NCI-H748 (cell line): ENCODE data around the gene LSM3.
"Not testable (repeated sequence)": the region's sequence is repeated elsewhere in the genome, so short reads cannot be mapped to it uniquely, and the experiment has no call there.

ENCODE experiments used
- DNase-seq: peaks from one replicate; lab custom pipeline; 2025; ENCODE audit not compliant: unreplicated experiment; lab: John Stamatoyannopoulos, UW

Gene LSM3

GRCh38 chr3:14216257-14217048 lies 37.8 kb downstream of the LSM3 start:
- DNase-seq: peak; percentile 28

DNA sequence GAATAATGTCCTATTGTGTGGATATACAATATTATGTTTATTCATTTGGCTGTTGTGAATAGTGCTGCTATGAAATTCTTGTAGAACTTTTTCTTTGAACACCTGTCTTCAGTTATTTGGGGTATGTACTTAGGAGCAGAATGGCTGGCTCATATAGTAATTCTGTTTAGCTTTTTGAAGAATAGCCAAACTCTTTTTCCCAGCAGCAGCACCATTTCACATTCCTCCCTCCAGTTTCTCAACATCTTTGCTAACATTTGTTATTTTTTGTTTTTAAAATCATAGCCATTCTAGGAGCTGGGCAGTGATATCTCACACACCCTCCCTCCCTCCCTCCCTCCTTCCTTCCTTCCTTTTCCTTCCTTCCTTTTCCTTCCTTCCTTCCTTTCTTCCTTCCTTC lies 39.7 kb downstream of the LSM3 start:
- DNase-seq: no peak

DNA sequence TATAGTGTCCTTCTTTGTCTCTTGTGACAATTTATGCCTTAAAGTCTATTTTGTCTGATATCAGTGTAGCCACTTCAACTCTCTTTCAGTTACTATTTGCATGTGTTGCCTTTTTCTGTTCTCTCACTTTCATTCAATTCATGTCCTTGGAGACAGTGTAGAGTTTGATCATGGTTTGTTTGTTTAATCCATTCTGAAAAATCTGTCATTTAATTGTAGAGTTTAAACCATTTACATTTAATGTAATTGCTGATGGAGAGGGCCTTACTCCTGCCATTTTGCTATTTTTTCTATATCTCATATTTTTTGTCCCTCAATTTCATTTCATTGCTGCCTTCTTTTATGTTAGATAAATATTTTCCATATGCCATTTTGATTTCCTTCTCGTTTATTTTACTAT lies 42.3 kb downstream of the LSM3 start:
- DNase-seq: no peak

GRCh38 chr3:14221902-14222301 lies 43.3 kb downstream of the LSM3 start:
- DNase-seq: no peak

DNA sequence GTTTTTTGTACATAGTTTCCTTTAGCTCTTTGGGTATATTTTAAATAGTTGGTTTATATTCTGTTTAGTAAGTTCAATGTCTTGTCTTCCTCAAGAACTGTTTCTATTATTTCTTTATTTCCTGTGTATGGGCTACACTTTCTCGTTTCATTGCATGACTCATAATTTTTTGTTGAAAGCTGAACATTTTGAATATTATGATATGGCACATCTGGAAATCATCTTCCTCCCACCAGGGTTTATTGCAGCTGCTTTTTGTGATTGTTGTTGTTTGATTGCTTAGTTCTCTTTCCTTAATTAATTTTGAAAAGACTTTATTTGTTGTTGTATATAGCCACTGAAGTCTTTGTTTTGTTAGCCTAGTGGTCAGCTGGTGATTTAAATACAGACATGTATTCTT lies 43.8 kb downstream of the LSM3 start:
- DNase-seq: no peak

DNA sequence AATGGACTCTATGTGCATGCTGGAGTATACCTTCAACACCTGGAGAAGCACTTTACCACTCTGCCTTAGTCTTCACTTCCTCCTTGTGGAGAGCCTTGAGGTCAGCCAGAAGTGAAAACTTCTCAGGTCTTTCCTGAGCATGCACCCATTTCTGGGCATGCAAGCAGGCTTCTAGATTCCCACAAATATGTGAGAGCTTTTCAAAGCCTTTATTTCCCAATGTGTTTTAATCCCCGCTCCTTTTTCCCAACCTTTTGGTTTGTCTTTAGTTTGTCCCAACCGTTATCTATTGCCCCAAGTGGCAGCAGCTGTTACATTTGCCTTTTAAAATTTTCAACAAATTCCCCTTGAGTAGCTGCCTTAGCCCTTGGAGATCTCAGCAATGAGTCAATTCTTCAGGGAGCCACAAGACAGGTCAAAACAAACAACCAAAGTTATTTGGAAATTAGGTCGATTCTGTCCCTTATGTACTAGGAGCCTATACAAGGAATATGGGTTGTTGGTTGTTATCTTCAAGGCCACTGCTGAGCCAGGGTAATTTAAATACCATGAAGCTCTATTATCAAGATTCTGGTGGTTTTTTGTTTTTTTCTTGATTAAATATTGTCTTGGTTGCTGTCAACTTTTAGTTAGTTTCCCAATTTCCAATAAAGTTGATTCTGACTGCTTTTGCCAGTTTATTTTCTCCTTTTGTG lies 44.4 kb downstream of the LSM3 start:
- no peak for DNase-seq

- DNase-seq: no peak
These were observed 45.0 kb downstream of the LSM3 start for GRCh38 chr3:14223595-14223994.

DNA sequence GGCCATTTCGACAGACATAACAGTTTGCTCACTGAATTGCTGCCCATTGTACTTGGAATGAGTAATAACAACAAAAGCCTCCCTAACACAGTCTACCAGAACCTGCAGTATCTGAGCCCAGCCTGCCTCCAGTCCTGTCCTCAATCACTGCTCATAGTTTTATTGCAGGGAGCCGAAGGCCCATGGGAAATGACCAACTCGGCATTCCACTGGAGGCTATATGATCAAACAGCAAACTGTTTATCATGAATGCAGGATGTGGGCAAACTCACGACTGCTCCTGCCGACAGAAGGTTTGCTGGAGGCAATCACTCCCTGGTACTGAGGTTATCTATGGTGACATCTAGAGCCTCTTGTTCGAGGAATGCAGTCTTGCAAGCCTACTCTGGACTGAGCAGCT lies 46.3 kb downstream of the LSM3 start:
- DNase-seq: no peak

DNA sequence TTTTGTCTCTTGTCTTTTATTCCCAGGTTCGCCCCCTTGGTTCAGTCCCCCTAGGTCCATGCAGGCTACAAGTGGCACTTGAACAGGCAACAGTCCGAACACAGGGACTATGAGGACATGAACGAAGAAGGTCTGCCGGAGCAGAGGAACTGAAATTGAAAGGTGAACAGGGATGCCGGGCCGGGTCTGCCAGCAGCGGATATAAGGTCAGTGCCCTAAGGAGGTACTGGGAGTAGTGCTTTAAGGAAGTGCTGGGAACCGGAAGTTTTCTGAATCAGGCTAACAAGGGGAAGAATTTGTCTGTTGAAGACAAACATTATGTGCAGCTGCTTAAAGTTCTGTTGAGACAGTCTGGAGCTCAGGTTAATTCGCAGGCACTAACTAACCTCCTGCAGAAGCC lies 46.8 kb downstream of the LSM3 start:
- no peak for DNase-seq

DNA sequence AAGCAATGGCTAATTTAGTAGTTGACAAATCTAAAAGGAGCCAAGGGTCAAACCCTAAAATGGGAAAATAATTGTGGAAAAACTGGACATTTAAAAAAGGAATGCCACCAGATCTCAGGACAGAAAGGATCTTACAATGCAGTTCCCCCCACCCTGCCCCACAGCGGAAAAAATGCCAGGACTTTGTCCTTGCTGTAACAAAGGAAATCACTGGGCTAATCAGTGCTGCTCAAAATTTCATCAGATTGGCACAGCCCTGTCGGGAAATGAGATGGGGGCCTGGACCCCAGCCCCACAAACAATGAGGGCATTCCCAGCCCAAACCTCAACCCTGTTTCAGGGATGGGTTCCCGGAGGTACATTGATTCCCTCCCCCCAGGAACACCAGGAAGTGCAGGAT lies 47.7 kb downstream of the LSM3 start:
- not testable (repeated sequence) for DNase-seq

DNA sequence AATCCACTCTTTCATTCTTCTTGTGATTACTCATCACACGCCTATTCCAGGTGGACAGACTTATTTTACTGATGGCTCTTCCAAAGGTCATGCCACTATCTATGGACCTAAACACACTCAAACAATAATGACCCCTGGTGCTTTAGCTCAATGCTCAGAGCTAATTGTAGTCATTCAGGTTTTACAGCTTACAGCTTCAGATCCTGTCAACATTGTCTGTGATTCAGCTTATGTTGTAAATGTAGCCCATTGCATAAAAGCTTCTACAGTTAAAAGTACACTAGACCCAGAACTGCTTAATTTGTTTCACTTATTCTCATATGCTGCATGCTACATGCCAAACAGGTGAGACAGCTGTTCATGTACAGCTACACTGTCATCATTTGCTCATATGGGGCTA lies 49.2 kb downstream of the LSM3 start:
- DNase-seq: peak; percentile 89

- DNase-seq: no peak
These were observed 50.3 kb downstream of the LSM3 start for GRCh38 chr3:14228681-14229470.

DNA sequence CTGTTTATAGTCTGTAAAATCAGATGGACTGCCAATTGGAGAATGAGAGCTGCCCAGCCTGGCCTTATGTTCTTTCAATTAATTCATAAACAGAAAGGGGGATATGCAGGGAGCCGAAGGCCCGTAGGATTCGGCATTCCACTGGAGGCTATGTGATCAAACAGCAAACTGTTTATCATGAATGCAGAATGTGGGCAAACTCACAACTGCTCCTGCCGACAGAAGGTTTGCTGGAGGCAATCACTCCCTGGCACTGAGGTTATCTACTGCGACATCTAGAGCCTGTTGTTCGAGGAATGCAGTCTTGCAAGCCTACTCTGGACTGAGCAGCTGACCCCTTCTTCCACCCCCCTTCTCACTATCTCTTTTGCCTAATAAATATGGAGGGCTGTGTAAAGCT lies 51.1 kb downstream of the LSM3 start:
- not testable (repeated sequence) for DNase-seq

DNA sequence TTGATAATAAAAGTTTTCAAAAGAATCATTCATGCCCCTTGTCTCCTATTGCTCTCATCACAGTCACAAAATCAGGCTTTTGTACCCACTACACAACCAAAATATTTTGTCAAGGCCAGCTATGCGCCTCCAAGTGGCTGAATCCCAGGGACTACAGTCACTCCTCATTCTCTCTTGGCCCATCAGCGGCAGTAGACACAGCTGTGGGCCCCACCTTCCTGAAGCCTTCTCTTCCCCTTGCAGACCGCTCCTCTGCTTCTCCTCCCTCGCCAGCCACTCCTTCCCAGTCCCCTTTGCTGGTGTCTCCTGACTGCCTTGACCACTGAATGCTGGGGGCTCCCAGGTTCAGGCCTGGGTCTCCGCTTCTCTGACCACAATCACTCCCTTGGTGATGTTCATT lies 52.1 kb downstream of the LSM3 start:
- DNase-seq: no peak

- no peak for DNase-seq
These were observed 52.8 kb downstream of the LSM3 start for GRCh38 chr3:14231145-14231990.

DNA sequence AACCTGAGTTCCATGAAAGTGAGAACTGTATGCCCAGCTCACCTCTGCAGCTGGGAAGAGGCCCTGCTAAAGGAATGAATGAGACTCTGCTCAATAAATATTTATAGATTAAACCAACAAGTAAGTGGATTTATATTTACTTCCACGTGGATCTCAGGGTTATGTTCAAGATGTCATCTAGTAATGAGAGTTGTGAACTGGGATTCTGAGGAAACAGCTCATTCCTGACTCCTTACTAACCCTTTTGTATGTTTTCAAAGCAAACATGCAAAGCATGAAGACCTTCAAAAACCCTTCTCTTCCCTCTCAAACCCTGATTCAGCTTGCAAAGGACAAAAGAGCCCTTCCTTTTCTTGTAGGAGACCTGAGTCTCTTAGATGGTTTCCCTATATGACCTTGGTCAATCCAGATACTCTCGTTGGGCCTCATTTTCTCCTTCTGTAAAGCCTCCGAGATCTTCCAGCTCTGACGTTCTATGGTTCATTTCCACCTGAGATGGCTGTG lies 53.4 kb downstream of the LSM3 start:
- DNase-seq: no peak

- DNase-seq: no peak
These were observed 55.8 kb downstream of the LSM3 start for GRCh38 chr3:14234251-14235002.

- DNase-seq: no peak
These were observed 56.6 kb downstream of the LSM3 start for GRCh38 chr3:14235003-14235911.

- no peak for DNase-seq
These were observed 57.3 kb downstream of the LSM3 start for GRCh38 chr3:14235912-14236295.
